WTC11 (cell line): ENCODE results near the gene EVI5L. TPM values are rescaled to one million over a fixed set of nuclear protein-coding genes. Genes with fewer than 3 reads are reported as not detected.

Experiments
- ATAC-seq: fragments of 200-7000 bp; cut with Tn5 transposase; 2 replicates; pipeline ENCODE4 v1.10.0; 2021; ENCODE audit warnings: mild to moderate bottlenecking, moderate library complexity
- CTCF ChIA-PET: fragments of 300-600 bp; sonication (Branson Sonifier 250); formaldehyde crosslinking; loops from one replicate; lab custom pipeline; 2021; ENCODE audit warnings: antibody characterized with exemption; lab: Charles Lee
- POLR2A ChIA-PET: fragments of 350-600 bp; sonication (Branson Sonifier 250); formaldehyde crosslinking; loops from one replicate; lab custom pipeline; 2021; ENCODE audit warnings: antibody characterized with exemption; lab: Charles Lee
- DNase-seq: peaks from one replicate; pipeline ENCODE4 v3.0.0; 2021; ENCODE audit warnings: low spot score
- H3K27ac Mint-ChIP-seq: 2 replicates; pipeline ENCODE4 v1.8.0; 2021; ENCODE audit warnings: mixed read lengths
- H3K27me3 Mint-ChIP-seq: 2 replicates; pipeline ENCODE4 v1.8.0; 2021; ENCODE audit warnings: low read depth, mild to moderate bottlenecking, moderate library complexity, mixed read lengths
- H3K36me3 Mint-ChIP-seq: 2 replicates; pipeline ENCODE4 v1.8.0; 2021; ENCODE audit warnings: mixed read lengths
- H3K4me1 Mint-ChIP-seq: 2 replicates; pipeline ENCODE4 v1.8.0; 2022; ENCODE audit warnings: mixed read lengths
- H3K4me3 Mint-ChIP-seq: 2 replicates; pipeline ENCODE4 v1.8.0; 2021; ENCODE audit warnings: mild to moderate bottlenecking, moderate library complexity, mixed read lengths
- H3K9me3 Mint-ChIP-seq: 2 replicates; pipeline ENCODE4 v1.8.0; 2021; ENCODE audit warnings: mixed read lengths
- ETV6 ChIP-seq: sonication (generic); formaldehyde crosslinking; IDR thresholded peaks from 2 replicates; pipeline ENCODE4 v1.8.1; 2022; ENCODE audit warnings: mild to moderate bottlenecking, missing genetic modification reagents
- GABPB1 ChIP-seq: sonication (generic); formaldehyde crosslinking; IDR thresholded peaks from 2 replicates; pipeline ENCODE4 v1.8.1; 2023; ENCODE audit warnings: mild to moderate bottlenecking, missing genetic modification reagents
- GRHL2 ChIP-seq: fragments of 250-450 bp; sonication (Bioruptor Pico); IDR thresholded peaks from 2 replicates; pipeline ENCODE4 v1.8.0; 2022; ENCODE audit warnings: mild to moderate bottlenecking, moderate library complexity; ENCODE audit not compliant: insufficient replicate concordance, severe bottlenecking
- JAZF1 ChIP-seq: fragments of 250-450 bp; sonication (Bioruptor Pico); IDR thresholded peaks from 2 replicates; pipeline ENCODE4 v1.9.0; 2021; ENCODE audit warnings: moderate library complexity, mild to moderate bottlenecking, inconsistent platforms
- MLX ChIP-seq: sonication (generic); formaldehyde crosslinking; IDR thresholded peaks from 2 replicates; pipeline ENCODE4 v1.8.1; 2023; ENCODE audit warnings: mild to moderate bottlenecking, missing genetic modification reagents, moderate library complexity
- MXD4 ChIP-seq: fragments of 250-450 bp; sonication (Bioruptor Pico); IDR thresholded peaks from 2 replicates; pipeline ENCODE4 v1.8.0; 2021; ENCODE audit warnings: mild to moderate bottlenecking, moderate library complexity, borderline replicate concordance
- NFYB ChIP-seq: sonication (generic); formaldehyde crosslinking; conservative IDR thresholded peaks from 2 replicates; pipeline ENCODE4 v1.8.0; 2022; ENCODE audit warnings: low read depth, missing genetic modification reagents
- NR1H2 ChIP-seq: sonication (generic); formaldehyde crosslinking; IDR thresholded peaks from 2 replicates; pipeline ENCODE4 v1.9.0; 2021; ENCODE audit warnings: mild to moderate bottlenecking, moderate library complexity, missing genetic modification reagents
- PRDM15 ChIP-seq: sonication (generic); formaldehyde crosslinking; IDR thresholded peaks from 2 replicates; pipeline ENCODE4 v1.8.0; 2022; ENCODE audit warnings: missing genetic modification reagents
- SMAD3 ChIP-seq: sonication (generic); formaldehyde crosslinking; IDR thresholded peaks from 2 replicates; pipeline ENCODE4 v1.8.0; 2022; ENCODE audit warnings: missing genetic modification reagents, mild to moderate bottlenecking, borderline replicate concordance
- SP1 ChIP-seq: sonication (generic); formaldehyde crosslinking; conservative IDR thresholded peaks from 2 replicates; pipeline ENCODE4 v1.8.1; 2022; ENCODE audit warnings: missing genetic modification reagents
- ZNF232 ChIP-seq: sonication (generic); formaldehyde crosslinking; IDR thresholded peaks from 2 replicates; pipeline ENCODE4 v1.8.0; 2022; ENCODE audit warnings: mild to moderate bottlenecking, missing genetic modification reagents
- ZNF263 ChIP-seq: sonication (generic); formaldehyde crosslinking; IDR thresholded peaks from 2 replicates; pipeline ENCODE4 v1.8.1; 2022; ENCODE audit warnings: low read depth, mild to moderate bottlenecking, moderate library complexity, missing genetic modification reagents
- ZNF425 ChIP-seq: fragments of 250-450 bp; sonication (Bioruptor Pico); conservative IDR thresholded peaks from 2 replicates; pipeline ENCODE4 v1.9.0; 2021; ENCODE audit warnings: mild to moderate bottlenecking
- total RNA-seq: library from RNA; stranded (reverse); gene quantifications from 3 replicates; pipeline ENCODE4 v1.2.3, GENCODE V29; 2021
- TF ChIP-seq, protein P1 (sequence below): sonication (generic); formaldehyde crosslinking; IDR thresholded peaks from 2 replicates; pipeline ENCODE4 v1.8.1; 2022; ENCODE audit warnings: mild to moderate bottlenecking, missing genetic modification reagents, moderate library complexity, borderline replicate concordance
- TF ChIP-seq, protein P2 (sequence below): sonication (generic); formaldehyde crosslinking; IDR thresholded peaks from 2 replicates; pipeline ENCODE4 v1.8.0; 2023; ENCODE audit warnings: mild to moderate bottlenecking, missing genetic modification reagents
- TF ChIP-seq, protein P3 (sequence below): sonication (generic); formaldehyde crosslinking; IDR thresholded peaks from 2 replicates; pipeline ENCODE4 v1.8.0; 2022; ENCODE audit warnings: mild to moderate bottlenecking, missing genetic modification reagents
- TF ChIP-seq, protein P4 (sequence below): sonication (generic); formaldehyde crosslinking; IDR thresholded peaks from 2 replicates; pipeline ENCODE4 v1.8.1; 2022; ENCODE audit warnings: mild to moderate bottlenecking, moderate library complexity, missing genetic modification reagents
- TF ChIP-seq, protein P5 (sequence below): sonication (generic); formaldehyde crosslinking; IDR thresholded peaks from 2 replicates; pipeline ENCODE4 v1.8.1; 2022; ENCODE audit warnings: low read depth, missing genetic modification reagents, borderline replicate concordance

EVI5L gene
- total RNA-seq, 1 experiment from 2014 or later = 10.5 TPM

DNA sequence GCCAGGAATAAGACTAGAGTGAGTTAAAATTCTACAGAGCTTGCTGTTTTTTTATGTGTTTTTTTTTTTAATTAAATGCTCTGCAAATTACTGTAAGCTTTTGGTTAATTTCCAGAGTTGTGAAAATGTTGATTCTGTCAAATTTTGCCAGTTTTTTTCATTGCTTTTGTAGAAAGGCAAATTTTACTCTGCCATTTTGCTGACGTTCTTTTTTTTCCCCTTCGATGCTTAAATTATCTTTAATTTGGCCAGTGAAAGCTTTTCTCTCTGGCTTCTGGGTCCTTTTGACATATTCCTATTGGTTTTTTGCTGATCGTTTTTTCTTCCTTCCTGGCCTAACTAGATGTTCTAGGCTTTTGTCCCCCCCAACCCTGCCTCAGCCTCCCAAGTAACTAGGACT, 23.8 kb upstream of the EVI5L start (continued):
- TF ChIP-seq ETV6 (CRISPR knock-in tag) (no peak), NFYB (no peak), ZNF263 (CRISPR knock-in tag) (no peak), ZNF232 (no peak)
- TF ChIP-seq, protein P1, sequence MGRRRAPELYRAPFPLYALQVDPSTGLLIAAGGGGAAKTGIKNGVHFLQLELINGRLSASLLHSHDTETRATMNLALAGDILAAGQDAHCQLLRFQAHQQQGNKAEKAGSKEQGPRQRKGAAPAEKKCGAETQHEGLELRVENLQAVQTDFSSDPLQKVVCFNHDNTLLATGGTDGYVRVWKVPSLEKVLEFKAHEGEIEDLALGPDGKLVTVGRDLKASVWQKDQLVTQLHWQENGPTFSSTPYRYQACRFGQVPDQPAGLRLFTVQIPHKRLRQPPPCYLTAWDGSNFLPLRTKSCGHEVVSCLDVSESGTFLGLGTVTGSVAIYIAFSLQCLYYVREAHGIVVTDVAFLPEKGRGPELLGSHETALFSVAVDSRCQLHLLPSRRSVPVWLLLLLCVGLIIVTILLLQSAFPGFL (CRISPR knock-in tag) = no peak
- TF ChIP-seq, protein P2, sequence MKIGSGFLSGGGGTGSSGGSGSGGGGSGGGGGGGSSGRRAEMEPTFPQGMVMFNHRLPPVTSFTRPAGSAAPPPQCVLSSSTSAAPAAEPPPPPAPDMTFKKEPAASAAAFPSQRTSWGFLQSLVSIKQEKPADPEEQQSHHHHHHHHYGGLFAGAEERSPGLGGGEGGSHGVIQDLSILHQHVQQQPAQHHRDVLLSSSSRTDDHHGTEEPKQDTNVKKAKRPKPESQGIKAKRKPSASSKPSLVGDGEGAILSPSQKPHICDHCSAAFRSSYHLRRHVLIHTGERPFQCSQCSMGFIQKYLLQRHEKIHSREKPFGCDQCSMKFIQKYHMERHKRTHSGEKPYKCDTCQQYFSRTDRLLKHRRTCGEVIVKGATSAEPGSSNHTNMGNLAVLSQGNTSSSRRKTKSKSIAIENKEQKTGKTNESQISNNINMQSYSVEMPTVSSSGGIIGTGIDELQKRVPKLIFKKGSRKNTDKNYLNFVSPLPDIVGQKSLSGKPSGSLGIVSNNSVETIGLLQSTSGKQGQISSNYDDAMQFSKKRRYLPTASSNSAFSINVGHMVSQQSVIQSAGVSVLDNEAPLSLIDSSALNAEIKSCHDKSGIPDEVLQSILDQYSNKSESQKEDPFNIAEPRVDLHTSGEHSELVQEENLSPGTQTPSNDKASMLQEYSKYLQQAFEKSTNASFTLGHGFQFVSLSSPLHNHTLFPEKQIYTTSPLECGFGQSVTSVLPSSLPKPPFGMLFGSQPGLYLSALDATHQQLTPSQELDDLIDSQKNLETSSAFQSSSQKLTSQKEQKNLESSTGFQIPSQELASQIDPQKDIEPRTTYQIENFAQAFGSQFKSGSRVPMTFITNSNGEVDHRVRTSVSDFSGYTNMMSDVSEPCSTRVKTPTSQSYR (CRISPR knock-in tag) = no peak

GRCh38 chr19:7806876-7807275, 23.1 kb upstream of the EVI5L start:
- Mint-ChIP-seq H3K27me3 (peaks cover 43% of the 10 kb centered on the region), H3K36me3 (peaks cover 16% of the 10 kb centered on the region), H3K4me1 (no peaks in the 10 kb centered on the region)
- no peak for DNase-seq
- CTCF ChIA-PET = interaction anchor here (0.6 kb wide), 1 partner anchor 68 kb away, joined by 3 read pairs; no protein-coding TSS in a partner anchor
- POLR2A ChIA-PET = no interaction called here
- TF ChIP-seq MLX (no peak), MXD4 (no peak), GRHL2 (no peak), SP1 (CRISPR knock-in tag) (no peak), SMAD3 (CRISPR knock-in tag) (no peak), PRDM15 (CRISPR knock-in tag) (no peak), ZNF425 (CRISPR knock-in tag) (no peak), GABPB1 (CRISPR knock-in tag) (no peak), ETV6 (CRISPR knock-in tag) (no peak), NR1H2 (CRISPR knock-in tag) (no peak), JAZF1 (CRISPR knock-in tag) (no peak)
- TF ChIP-seq, protein P3, sequence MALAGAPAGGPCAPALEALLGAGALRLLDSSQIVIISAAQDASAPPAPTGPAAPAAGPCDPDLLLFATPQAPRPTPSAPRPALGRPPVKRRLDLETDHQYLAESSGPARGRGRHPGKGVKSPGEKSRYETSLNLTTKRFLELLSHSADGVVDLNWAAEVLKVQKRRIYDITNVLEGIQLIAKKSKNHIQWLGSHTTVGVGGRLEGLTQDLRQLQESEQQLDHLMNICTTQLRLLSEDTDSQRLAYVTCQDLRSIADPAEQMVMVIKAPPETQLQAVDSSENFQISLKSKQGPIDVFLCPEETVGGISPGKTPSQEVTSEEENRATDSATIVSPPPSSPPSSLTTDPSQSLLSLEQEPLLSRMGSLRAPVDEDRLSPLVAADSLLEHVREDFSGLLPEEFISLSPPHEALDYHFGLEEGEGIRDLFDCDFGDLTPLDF (CRISPR knock-in tag) = no peak
- TF ChIP-seq, protein P4, sequence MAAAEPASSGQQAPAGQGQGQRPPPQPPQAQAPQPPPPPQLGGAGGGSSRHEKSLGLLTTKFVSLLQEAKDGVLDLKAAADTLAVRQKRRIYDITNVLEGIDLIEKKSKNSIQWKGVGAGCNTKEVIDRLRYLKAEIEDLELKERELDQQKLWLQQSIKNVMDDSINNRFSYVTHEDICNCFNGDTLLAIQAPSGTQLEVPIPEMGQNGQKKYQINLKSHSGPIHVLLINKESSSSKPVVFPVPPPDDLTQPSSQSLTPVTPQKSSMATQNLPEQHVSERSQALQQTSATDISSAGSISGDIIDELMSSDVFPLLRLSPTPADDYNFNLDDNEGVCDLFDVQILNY (CRISPR knock-in tag) = no peak
- TF ChIP-seq, protein P5, sequence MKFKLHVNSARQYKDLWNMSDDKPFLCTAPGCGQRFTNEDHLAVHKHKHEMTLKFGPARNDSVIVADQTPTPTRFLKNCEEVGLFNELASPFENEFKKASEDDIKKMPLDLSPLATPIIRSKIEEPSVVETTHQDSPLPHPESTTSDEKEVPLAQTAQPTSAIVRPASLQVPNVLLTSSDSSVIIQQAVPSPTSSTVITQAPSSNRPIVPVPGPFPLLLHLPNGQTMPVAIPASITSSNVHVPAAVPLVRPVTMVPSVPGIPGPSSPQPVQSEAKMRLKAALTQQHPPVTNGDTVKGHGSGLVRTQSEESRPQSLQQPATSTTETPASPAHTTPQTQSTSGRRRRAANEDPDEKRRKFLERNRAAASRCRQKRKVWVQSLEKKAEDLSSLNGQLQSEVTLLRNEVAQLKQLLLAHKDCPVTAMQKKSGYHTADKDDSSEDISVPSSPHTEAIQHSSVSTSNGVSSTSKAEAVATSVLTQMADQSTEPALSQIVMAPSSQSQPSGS (CRISPR knock-in tag) = no peak
- TF ChIP-seq, all 79 proteins: peak for 0
- no peak overlapping the region for H3K27ac Mint-ChIP-seq
- H3K4me3 Mint-ChIP-seq = no peak overlapping the region
- ATAC-seq = no peak
- H3K9me3 Mint-ChIP-seq = peaks cover 27% of the 10 kb centered on the region
